K562 (cell line): ENCODE data around the gene DELE1. TPM values are rescaled to one million over a fixed set of nuclear protein-coding genes. Genes with fewer than 3 reads are reported as not detected.

Experiments
- BMI1 ChIP-seq: fragments of 150-350 bp; IDR thresholded peaks from 2 replicates; pipeline ENCODE4 v1.6.1; 2014; ENCODE audit warnings: low read length
- CREM ChIP-seq: IDR thresholded peaks from 2 replicates; pipeline ENCODE4 v1.6.1; 2014; ENCODE audit warnings: antibody characterized with exemption, low read depth
- DDX20 ChIP-seq: fragments of 450-650 bp; IDR thresholded peaks from 2 replicates; pipeline ENCODE4 v1.6.1; 2016; ENCODE audit warnings: missing genetic modification characterization, low read depth, mild to moderate bottlenecking, missing compliant biosample characterization, moderate library complexity
- GABPA ChIP-seq: fragments of 200-800 bp; sonication (Bioruptor generic); conservative IDR thresholded peaks from 2 replicates; pipeline ENCODE4 v1.6.1; 2016; ENCODE audit warnings: low read depth, missing genetic modification characterization, missing compliant biosample characterization
- HLTF ChIP-seq: fragments of 450-650 bp; IDR thresholded peaks from 2 replicates; pipeline ENCODE4 v1.6.1; 2016
- HMG20B ChIP-seq: fragments of 250-450 bp; sonication (Bioruptor Pico); IDR thresholded peaks from 2 replicates; pipeline ENCODE4 v1.5.0; 2021; ENCODE audit warnings: mild to moderate bottlenecking
- ILF3 ChIP-seq: fragments of 450-650 bp; IDR thresholded peaks from 2 replicates; pipeline ENCODE4 v1.6.1; 2018; ENCODE audit warnings: antibody characterized with exemption, mild to moderate bottlenecking, moderate library complexity, borderline replicate concordance
- MAZ ChIP-seq, 2 experiments: fragments of 450-650 bp in 1 of 2; sonication (generic) in 1 of 2; formaldehyde crosslinking; IDR thresholded peaks in 1 of 2; conservative IDR thresholded peaks in 1 of 2; 2 replicates each; pipeline versions ENCODE4 v1.4.0 to v1.5.0; 2020; ENCODE audit warnings: mild to moderate bottlenecking in 1 of 2, missing genetic modification reagents in 1 of 2
- MTA3 ChIP-seq: fragments of 450-650 bp; formaldehyde crosslinking; IDR thresholded peaks from 2 replicates; pipeline ENCODE4 v1.6.1; 2017; ENCODE audit warnings: mild to moderate bottlenecking, borderline replicate concordance
- NCOR1 ChIP-seq: fragments of 450-650 bp; IDR thresholded peaks from 2 replicates; pipeline ENCODE4 v1.6.1; 2016; ENCODE audit warnings: mild to moderate bottlenecking, moderate library complexity
- NELFE ChIP-seq: IDR thresholded peaks from 2 replicates; pipeline ENCODE4 v1.6.1; 2011; ENCODE audit warnings: mild to moderate bottlenecking; ENCODE audit not compliant: insufficient read depth, insufficient read length
- PHB ChIP-seq: fragments of 250-450 bp; sonication (Bioruptor Pico); IDR thresholded peaks from 2 replicates; pipeline ENCODE4 v1.5.0; 2021
- PHF21A ChIP-seq: fragments of 450-650 bp; IDR thresholded peaks from 2 replicates; pipeline ENCODE4 v1.6.1; 2017; ENCODE audit warnings: low read depth, borderline replicate concordance
- PHF8 ChIP-seq: fragments of 200-600 bp; sonication (generic); IDR thresholded peaks from 2 replicates; pipeline ENCODE4 v1.6.1; 2012; ENCODE audit warnings: mixed run types, mild to moderate bottlenecking, inconsistent platforms, low read length, moderate library complexity, borderline replicate concordance
- PML ChIP-seq: IDR thresholded peaks from 2 replicates; pipeline ENCODE4 v1.6.1; 2012; ENCODE audit warnings: low read length, inconsistent platforms
- RBM15 ChIP-seq: fragments of 200-400 bp; formaldehyde crosslinking; IDR thresholded peaks from 2 replicates; pipeline ENCODE4 v1.6.1; 2018; ENCODE audit warnings: mild to moderate bottlenecking, low read length, moderate library complexity; ENCODE audit not compliant: insufficient read depth
- RCOR1 ChIP-seq, 2 experiments: IDR thresholded peaks; 2 replicates each; pipeline ENCODE4 v1.6.1; 2012; ENCODE audit warnings: low read depth in 2 of 2, low read length in 2 of 2, borderline replicate concordance in 1 of 2, improper control_type of control experiment in 1 of 2
- SAFB ChIP-seq: fragments of 200-400 bp; formaldehyde crosslinking; IDR thresholded peaks from 2 replicates; pipeline ENCODE4 v1.6.1; 2017; ENCODE audit warnings: low read depth, low read length, borderline replicate concordance
- SLC30A9 ChIP-seq: fragments of 250-450 bp; sonication (Bioruptor Pico); IDR thresholded peaks from 2 replicates; pipeline ENCODE4 v1.8.0; 2022; ENCODE audit warnings: mild to moderate bottlenecking, moderate library complexity
- SUPT5H ChIP-seq: fragments of 450-650 bp; IDR thresholded peaks from 2 replicates; pipeline ENCODE4 v1.6.1; 2016
- TEAD4 ChIP-seq, 2 experiments: sonication (generic) in 1 of 2; formaldehyde crosslinking in 1 of 2; IDR thresholded peaks; 2 replicates each; pipeline versions ENCODE4 v1.6.1 to v1.8.0; 2012 to 2022; ENCODE audit warnings: borderline replicate concordance in 1 of 2, inconsistent platforms in 1 of 2, low read length in 1 of 2, mild to moderate bottlenecking in 1 of 2, missing genetic modification reagents in 1 of 2
- YY1 ChIP-seq, 3 experiments: IDR thresholded peaks; 2 replicates each; pipeline ENCODE4 v1.6.1; 2011; ENCODE audit warnings: low read length in 2 of 3, mild to moderate bottlenecking in 2 of 3, moderate library complexity in 2 of 3, borderline replicate concordance in 1 of 3, control low read depth in 1 of 3, low read depth in 1 of 3; ENCODE audit not compliant: insufficient read depth in 3 of 3, insufficient replicate concordance in 2 of 3, control insufficient read depth in 1 of 3, insufficient read length in 1 of 3; ENCODE audit errors: extremely low read depth in 1 of 3
- ZBED1 ChIP-seq: IDR thresholded peaks from 2 replicates; pipeline ENCODE4 v1.6.1; 2014
- ZNF324 ChIP-seq: fragments of 250-450 bp; sonication (Bioruptor Pico); IDR thresholded peaks from 2 replicates; pipeline ENCODE4 v1.4.0; 2020; ENCODE audit warnings: mild to moderate bottlenecking
- ZNF41 ChIP-seq: fragments of 250-450 bp; sonication (Bioruptor Pico); conservative IDR thresholded peaks from 2 replicates; pipeline ENCODE4 v1.4.0; 2020; ENCODE audit warnings: mild to moderate bottlenecking
- polyA plus RNA-seq, 8 experiments: library from polyadenylated mRNA; depleted of rRNA in 4 of 8; stranded (reverse) in 5 of 8; unstranded in 3 of 8; fragments of >200 nt; fragmentation: Nextera tagmentation in 2 of 8; fragmentation: Illumina TruSeq in 1 of 8; extraction: Ambion mirVana in 2 of 8; extraction: Trizol in 1 of 8; gene quantifications; 2 replicates each; pipeline versions ENCODE4 v1.2.1 to v1.2.3, GENCODE V29; 2011 to 2014; ENCODE audit warnings: inconsistent platforms in 1 of 8, missing spikeins in 1 of 8
- total RNA-seq, 7 experiments: library from RNA; depleted of rRNA in 6 of 7; stranded (reverse); fragments of >200 nt in 6 of 7; fragmentation: Illumina TruSeq in 2 of 7; extraction: Trizol in 2 of 7; gene quantifications; 2 replicates each; pipeline versions ENCODE4 v1.2.1 to v1.2.3, GENCODE V29; 2011 to 2021; ENCODE audit warnings: low replicate concordance in 1 of 7
- TF ChIP-seq, protein P1 (sequence below), 2 experiments: fragments of 200-800 bp in 1 of 2; sonication (Bioruptor generic) in 1 of 2; sonication (generic) in 1 of 2; formaldehyde crosslinking in 1 of 2; IDR thresholded peaks in 1 of 2; conservative IDR thresholded peaks in 1 of 2; 2 replicates each; pipeline versions ENCODE4 v1.5.0 to v1.6.1; 2016 to 2020; ENCODE audit warnings: missing compliant biosample characterization in 1 of 2, missing genetic modification characterization in 1 of 2, missing genetic modification reagents in 1 of 2
- TF ChIP-seq, protein P2 (sequence below): sonication (generic); IDR thresholded peaks from 2 replicates; pipeline ENCODE4 v1.6.1; 2016

Gene DELE1
- total and polyA plus RNA-seq, 9 of the 15 experiments (the other 6 are each of a cell fraction or from before 2014, with no cell fraction given): 16.6 to 74.4 (median 49.8) TPM

DNA sequence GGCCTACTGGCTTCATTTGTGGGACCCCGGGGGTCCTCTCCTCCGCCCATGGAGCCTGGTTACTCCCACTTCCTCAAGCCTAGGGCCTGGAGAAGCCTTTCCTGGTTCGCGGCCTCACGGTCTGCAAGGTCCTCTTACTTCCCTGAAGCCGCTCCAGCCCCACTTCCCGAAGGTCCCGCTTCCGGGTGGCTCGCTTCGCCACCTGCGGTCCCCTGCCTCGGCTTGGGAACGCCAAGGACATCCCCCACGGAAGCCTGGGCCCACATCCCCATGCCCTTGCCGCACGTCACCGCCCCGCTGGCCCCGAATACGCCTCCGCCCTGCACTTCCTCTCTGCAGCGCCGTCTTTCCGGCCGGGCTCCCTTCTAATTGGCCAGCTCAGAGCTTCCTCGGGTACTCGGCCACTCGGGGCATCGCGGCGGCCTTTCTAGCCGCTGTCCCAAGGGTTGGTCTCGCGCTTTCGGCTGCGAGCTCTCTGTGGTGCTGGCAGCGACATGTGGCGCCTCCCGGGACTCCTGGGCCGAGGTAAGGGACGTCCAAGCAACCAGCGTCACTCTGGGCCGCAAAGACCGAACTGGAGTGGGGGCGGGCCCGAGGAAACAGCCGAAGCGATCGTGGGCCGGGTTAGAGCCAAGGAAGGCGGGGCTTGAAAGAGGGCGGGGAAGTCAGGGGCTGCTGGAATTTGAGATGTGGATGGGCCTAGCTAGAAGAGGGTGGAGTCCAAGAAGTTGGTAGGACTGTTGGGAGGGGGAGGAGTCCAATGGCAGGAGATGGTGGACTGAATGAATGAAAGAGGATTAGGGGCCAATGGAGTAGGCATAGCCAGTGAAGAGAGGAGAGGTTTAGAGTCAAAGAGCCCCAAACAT is at the start of gene DELE1 (continued):
- TF ChIP-seq YY1 (IDR thresholded peaks at IDR 0.05; ENCODE audit: borderline replicate concordance in 1 of 3, control insufficient read depth in 1 of 3, extremely low read depth in 1 of 3, insufficient read depth in 3 of 3, insufficient read length in 1 of 3, insufficient replicate concordance in 2 of 3, low read depth in 1 of 3, low read length in 2 of 3) (peak in 1 of 3 experiments; percentile 66), ZNF41 (no peak), MAZ (CRISPR knock-in tag; conservative IDR thresholded peaks at IDR 0.05 in 1 of 2, IDR thresholded peaks at IDR 0.05 in 1 of 2) (peak; percentile 71 to 73), CREM (peak; percentile 91), PHF21A (no peak), SAFB (no peak), TEAD4 (IDR thresholded peaks at IDR 0.05; ENCODE audit: low read length) (no peak), TEAD4 (CRISPR knock-in tag; IDR thresholded peaks at IDR 0.05; ENCODE audit: borderline replicate concordance) (peak; percentile 75; the same call in 1 of the 2 replicates), GABPA (peak; percentile 94), RBM15 (no peak), HLTF (0 out of 2 replicates have a peak, but pooled peaks have one; percentile 13), PML (peak; percentile 68; the same call in 1 of the 2 replicates), PHB (no peak), ILF3 (no peak; the same call in 1 of the 2 replicates), ZBED1 (no peak), DDX20 (tag) (no peak), PHF8 (peak; percentile 98), NCOR1 (no peak), HMG20B (CRISPR knock-in tag) (no peak), BMI1 (no peak), SUPT5H (peak; percentile 98), SLC30A9 (CRISPR knock-in tag) (no peak), RCOR1 (IDR thresholded peaks at IDR 0.05; ENCODE audit: borderline replicate concordance in 1 of 2, low read depth in 2 of 2, low read length in 2 of 2) (peak in 1 of 2 experiments; percentile 28; a peak in 1 of 4 replicates), NELFE (no peak), ZNF324 (no peak), MTA3 (peak; percentile 66; the same call in 1 of the 2 replicates)
- TF ChIP-seq, protein P1, sequence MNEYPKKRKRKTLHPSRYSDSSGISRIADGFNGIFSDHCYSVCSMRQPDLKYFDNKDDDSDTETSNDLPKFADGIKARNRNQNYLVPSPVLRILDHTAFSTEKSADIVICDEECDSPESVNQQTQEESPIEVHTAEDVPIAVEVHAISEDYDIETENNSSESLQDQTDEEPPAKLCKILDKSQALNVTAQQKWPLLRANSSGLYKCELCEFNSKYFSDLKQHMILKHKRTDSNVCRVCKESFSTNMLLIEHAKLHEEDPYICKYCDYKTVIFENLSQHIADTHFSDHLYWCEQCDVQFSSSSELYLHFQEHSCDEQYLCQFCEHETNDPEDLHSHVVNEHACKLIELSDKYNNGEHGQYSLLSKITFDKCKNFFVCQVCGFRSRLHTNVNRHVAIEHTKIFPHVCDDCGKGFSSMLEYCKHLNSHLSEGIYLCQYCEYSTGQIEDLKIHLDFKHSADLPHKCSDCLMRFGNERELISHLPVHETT (CRISPR knock-in tag; conservative IDR thresholded peaks at IDR 0.05 in 1 of 2, IDR thresholded peaks at IDR 0.05 in 1 of 2): no peak; a peak in 1 of 4 replicates
- TF ChIP-seq, protein P2, sequence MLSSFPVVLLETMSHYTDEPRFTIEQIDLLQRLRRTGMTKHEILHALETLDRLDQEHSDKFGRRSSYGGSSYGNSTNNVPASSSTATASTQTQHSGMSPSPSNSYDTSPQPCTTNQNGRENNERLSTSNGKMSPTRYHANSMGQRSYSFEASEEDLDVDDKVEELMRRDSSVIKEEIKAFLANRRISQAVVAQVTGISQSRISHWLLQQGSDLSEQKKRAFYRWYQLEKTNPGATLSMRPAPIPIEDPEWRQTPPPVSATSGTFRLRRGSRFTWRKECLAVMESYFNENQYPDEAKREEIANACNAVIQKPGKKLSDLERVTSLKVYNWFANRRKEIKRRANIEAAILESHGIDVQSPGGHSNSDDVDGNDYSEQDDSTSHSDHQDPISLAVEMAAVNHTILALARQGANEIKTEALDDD: no peak
